Ovary (tissue), 9 donors: ENCODE measurements around the gene DUSP16. TPM values are rescaled to one million over a fixed set of nuclear protein-coding genes. Genes with fewer than 3 reads are reported as not detected.

ENCODE experiments used
- DNase-seq, 5 donors: peaks; one replicate each; pipeline ENCODE4 v3.0.0-alpha.2; 2019 to 2020
- H3K27ac ChIP-seq, 2 donors: fragments of 200-600 bp; one replicate each; pipeline versions ENCODE4 v1.5.1 to v1.8.0; 2019 to 2022
- H3K27me3 ChIP-seq: fragments of 200-600 bp; one replicate; pipeline ENCODE4 v1.8.0; 2022
- H3K36me3 ChIP-seq: fragments of 200-600 bp; sonication (generic); one replicate; pipeline ENCODE4 v1.5.1; 2019
- H3K4me1 ChIP-seq: one replicate; pipeline ENCODE4 v1.8.1; 2013; ENCODE audit warnings: mild to moderate bottlenecking, moderate library complexity; ENCODE audit not compliant: insufficient read depth
- H3K4me3 ChIP-seq: fragments of 200-600 bp; sonication (generic); one replicate; pipeline ENCODE4 v1.5.1; 2017
- H3K9me3 ChIP-seq, 2 donors: fragments of 200-600 bp in 1 of 2; sonication (generic) in 1 of 2; one replicate each; pipeline versions ENCODE4 v1.5.1 to v1.8.1; 2013 to 2019; ENCODE audit warnings: mild to moderate bottlenecking in 1 of 2, moderate library complexity in 1 of 2
- CTCF ChIP-seq, 3 donors: fragments of 450-650 bp in 2 of 3; fragments of 200-600 bp in 1 of 3; IDR thresholded peaks; one replicate each; pipeline versions ENCODE4 v1.5.1 to v1.8.0; 2016 to 2022; ENCODE audit warnings: antibody characterized with exemption in 3 of 3, mild to moderate bottlenecking in 1 of 3
- EP300 ChIP-seq: sonication (generic); formaldehyde crosslinking; IDR thresholded peaks from one replicate; pipeline ENCODE4 v1.6.1; 2017; ENCODE audit warnings: antibody characterized with exemption
- POLR2A ChIP-seq: fragments of 450-650 bp; IDR thresholded peaks from one replicate; pipeline ENCODE4 v1.6.1; 2017; ENCODE audit warnings: antibody characterized with exemption, mild to moderate bottlenecking, moderate library complexity
- WGBS, 3 donors: extraction: QIAGEN DNeasy Blood & Tissue Kit in 1 of 3; methylation state at CpG; one replicate each; pipeline versions ENCODE4 v1.1.5 to v1.1.7; 2013 to 2017; 5-methylcytosine and 5-hydroxymethylcytosine counted together
- intact Hi-C, 4 donors: fragments of 100-400 bp; cut with DNase I; formaldehyde crosslinking; loops; one replicate each; pipeline versions ENCODE4 v1.11.0 to v1.15.1; 2022 to 2023
- polyA plus RNA-seq, 2 donors: library from polyadenylated mRNA; stranded (reverse); fragments of 200-250 nt in 1 of 2; fragments of 350-450 nt in 1 of 2; fragmentation: Illumina TruSeq in 1 of 2; extraction: RNeasy Lipid Tissue Mini Kit (QIAGEN cat#74804) in 1 of 2; gene quantifications; one replicate each; pipeline ENCODE4 v1.2.3, GENCODE V29; 2013 to 2014
- total RNA-seq, 7 donors: library from RNA; depleted of rRNA in 2 of 7; stranded (reverse); fragments of >200 nt in 2 of 7; fragmentation: NEBNext Ultra II Directional in 3 of 7; extraction: Animal tissue kit (Norgen Biotek cat#: 25700) in 3 of 7; gene quantifications; one replicate each; pipeline versions ENCODE4 v1.1.0 to v1.2.4, GENCODE V29; 2016 to 2023
- donor health status: DM: no; HTN: no; CAD: no; lungs with moderate emphysema.
- donor health status: DM: no; HTN: no; CAD: no.
- donor health status: Bipolar disorder and iron deficiency.
- donor health status: DM: yes; HTN: yes; CAD: no.
- donor health status: DM: no; HTN: no; CAD: no.
- donor health status: DM: yes; HTN: yes; CAD: no.

DUSP16 gene
- total and polyA plus RNA-seq, 9 donors: 12.5 to 54.0 (median 27.3) TPM

- peaks cover 3% of the 10 kb centered on the region for H3K4me1 ChIP-seq
- DNase-seq: no peak
- no peak for TF ChIP-seq POLR2A
- TF ChIP-seq EP300: no peak
- TF ChIP-seq CTCF (IDR thresholded peaks at IDR 0.05): no peak
- H3K4me3 ChIP-seq: no peak overlapping the region
- H3K27ac ChIP-seq: no peak overlapping the region
- intact Hi-C loops: no loop called here
- H3K27me3 ChIP-seq: no peaks in the 10 kb centered on the region
- WGBS, 3 donors: 73 to 98% (median 83%) methylated on average over 4 of the region's 4 CpGs
- H3K36me3 ChIP-seq: no peaks in the 10 kb centered on the region
- no peaks in the 10 kb centered on the region for H3K9me3 ChIP-seq
These were observed 4.4 kb downstream of the DUSP16 start for GRCh38 chr12:12558291-12558690.

- no peaks in the 10 kb centered on the region for H3K9me3 ChIP-seq
- peaks cover 3% of the 10 kb centered on the region for H3K4me1 ChIP-seq
- TF ChIP-seq EP300: no peak
- TF ChIP-seq POLR2A: no peak
- no peak for TF ChIP-seq CTCF (IDR thresholded peaks at IDR 0.05)
- H3K36me3 ChIP-seq: no peaks in the 10 kb centered on the region
- no peaks in the 10 kb centered on the region for H3K27me3 ChIP-seq
- intact Hi-C loops: no loop called here
- DNase-seq: no peak
- no peak overlapping the region for H3K4me3 ChIP-seq
- H3K27ac ChIP-seq: no peak overlapping the region
- WGBS, 3 donors: 96 to 99% (median 99%) methylated on average over 3 of the region's 3 CpGs
These were observed 4.9 kb downstream of the DUSP16 start for GRCh38 chr12:12557733-12558132.

- no peaks in the 10 kb centered on the region for H3K27me3 ChIP-seq
- 95 to 97% (median 96%) methylated on average over 4 of the region's 4 CpGs for WGBS, 3 donors
- no peak for TF ChIP-seq POLR2A
- intact Hi-C loops: no loop called here
- no peaks in the 10 kb centered on the region for H3K9me3 ChIP-seq
- no peaks in the 10 kb centered on the region for H3K36me3 ChIP-seq
- peaks cover 3% of the 10 kb centered on the region for H3K4me1 ChIP-seq
- no peak overlapping the region for H3K27ac ChIP-seq
- no peak overlapping the region for H3K4me3 ChIP-seq
- DNase-seq: no peak
These were observed 7.0 kb downstream of the DUSP16 start for GRCh38 chr12:12555656-12556055.

- 80 to 94% (median 94%) methylated on average over 3 of the region's 3 CpGs for WGBS, 3 donors
- intact Hi-C loops: no loop called here
- peaks cover 3% of the 10 kb centered on the region for H3K4me1 ChIP-seq
- no peak overlapping the region for H3K4me3 ChIP-seq
- TF ChIP-seq POLR2A: no peak
- no peak for TF ChIP-seq CTCF (IDR thresholded peaks at IDR 0.05)
- no peak for TF ChIP-seq EP300
- no peak for DNase-seq
- H3K36me3 ChIP-seq: no peaks in the 10 kb centered on the region
- H3K9me3 ChIP-seq: no peaks in the 10 kb centered on the region
- no peak overlapping the region for H3K27ac ChIP-seq
- no peaks in the 10 kb centered on the region for H3K27me3 ChIP-seq
These were observed 9.4 kb downstream of the DUSP16 start for GRCh38 chr12:12553208-12553785.

GRCh38 chr12:12551115-12551514 lies 11.5 kb downstream of the DUSP16 start:
- no peak for DNase-seq
- H3K4me1 ChIP-seq: peaks cover 3% of the 10 kb centered on the region
- TF ChIP-seq POLR2A: no peak
- TF ChIP-seq CTCF (IDR thresholded peaks at IDR 0.05): no peak
- no peak for TF ChIP-seq EP300
- H3K36me3 ChIP-seq: no peaks in the 10 kb centered on the region
- H3K4me3 ChIP-seq: no peak overlapping the region
- no peak overlapping the region for H3K27ac ChIP-seq
- 77 to 84% (median 81%) methylated on average over 7 of the region's 7 CpGs for WGBS, 3 donors
- no peaks in the 10 kb centered on the region for H3K27me3 ChIP-seq
- intact Hi-C loops: no loop called here
- H3K9me3 ChIP-seq: no peaks in the 10 kb centered on the region
